ENCODE results near the gene ADCK1. TPM values are rescaled to one million over a fixed set of nuclear protein-coding genes. Genes with fewer than 3 reads are reported as not detected.

ADCK1 gene
- total and polyA plus RNA-seq, 2 of the 13 experiments (the other 11 are each of a cell fraction or from before 2014, with no cell fraction given), result 3.9 to 6.3 TPM

DNA sequence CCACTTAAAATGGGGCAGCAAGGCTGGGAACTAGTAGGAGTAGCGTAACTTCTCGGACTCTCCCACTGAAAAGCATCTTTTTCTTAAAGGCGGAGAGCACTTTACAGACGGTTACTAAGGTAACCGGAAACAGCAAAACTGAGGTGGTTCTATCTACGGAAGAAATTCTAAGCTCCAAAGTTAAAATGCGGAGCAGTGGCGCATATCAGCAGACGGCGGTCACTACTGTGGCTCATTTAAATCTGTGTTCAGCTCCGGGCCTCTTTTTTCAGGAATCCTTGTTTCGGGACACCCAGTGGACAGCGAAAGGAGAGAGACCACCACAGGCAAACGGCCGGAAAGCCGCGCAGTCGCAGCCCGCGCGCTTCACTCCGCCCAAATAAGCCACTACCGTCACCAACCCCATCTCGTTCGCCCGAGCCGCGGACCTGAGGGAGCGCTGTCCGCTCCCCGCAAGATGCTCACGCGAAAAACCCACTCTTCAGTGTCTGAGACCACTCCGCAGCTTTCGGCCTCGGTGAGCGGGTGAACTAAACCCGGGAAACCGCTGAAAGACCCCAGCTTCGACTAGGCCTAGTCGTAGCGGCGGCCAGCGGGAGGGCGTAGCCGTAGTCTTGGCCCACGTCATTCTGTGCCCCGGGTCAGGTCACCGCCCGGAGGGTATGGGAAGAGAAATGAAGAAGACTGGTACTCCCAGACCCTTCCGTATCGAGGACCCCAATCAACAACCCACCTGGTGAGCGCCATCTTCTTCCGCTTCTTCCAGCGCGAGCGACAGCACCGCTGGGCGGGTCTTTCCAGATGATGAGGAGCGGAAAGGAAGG lies 39.3 kb upstream of the ADCK1 start, which contains the start of gene SNW1 (continued):
- TF ChIP-seq ZNF790 (CRISPR knock-in tag; IDR thresholded peaks at IDR 0.05; ENCODE audit: borderline replicate concordance) (no peak), ZBTB1 (CRISPR knock-in tag; IDR thresholded peaks at IDR 0.05; ENCODE audit: borderline replicate concordance) (no peak), ZNF564 (CRISPR knock-in tag; IDR thresholded peaks at IDR 0.05) (no peak), SATB2 (CRISPR knock-in tag; IDR thresholded peaks at IDR 0.05) (no peak), ZNF670 (CRISPR knock-in tag; IDR thresholded peaks at IDR 0.05; ENCODE audit: borderline replicate concordance) (no peak), ZNF652 (CRISPR knock-in tag; IDR thresholded peaks at IDR 0.05; ENCODE audit: borderline replicate concordance, low read depth) (0 out of 2 replicates have a peak, but pooled peaks have one; percentile 11), ZNF550 (CRISPR knock-in tag; IDR thresholded peaks at IDR 0.05; ENCODE audit: borderline replicate concordance) (no peak), NCOA2 (CRISPR knock-in tag; IDR thresholded peaks at IDR 0.05) (peak; percentile 36; the same call in 1 of the 2 replicates), KLF12 (CRISPR knock-in tag; IDR thresholded peaks at IDR 0.05; ENCODE audit: borderline replicate concordance) (no peak), MIER2 (CRISPR knock-in tag; IDR thresholded peaks at IDR 0.05) (peak; percentile 16; the same call in 1 of the 2 replicates), ZNF329 (CRISPR knock-in tag; IDR thresholded peaks at IDR 0.05; ENCODE audit: low read depth) (no peak), GABPA (IDR thresholded peaks at IDR 0.05; ENCODE audit: low read depth, low read length) (peak; percentile 62), GABPA (CRISPR knock-in tag; IDR thresholded peaks at IDR 0.05; ENCODE audit: low read depth) (peak; percentile 92), CBX5 (CRISPR knock-in tag; IDR thresholded peaks at IDR 0.05; ENCODE audit: borderline replicate concordance) (0 out of 2 replicates have a peak, but pooled peaks have one; percentile 49), ATM (IDR thresholded peaks at IDR 0.05; ENCODE audit: borderline replicate concordance) (no peak), ZNF614 (CRISPR knock-in tag; IDR thresholded peaks at IDR 0.05; ENCODE audit: borderline replicate concordance) (peak; percentile 39; the same call in 1 of the 2 replicates), ZNF510 (CRISPR knock-in tag; IDR thresholded peaks at IDR 0.05; ENCODE audit: low read depth) (no peak), ZNF598 (CRISPR knock-in tag; IDR thresholded peaks at IDR 0.05; ENCODE audit: borderline replicate concordance) (peak; percentile 82; the same call in 1 of the 2 replicates), ZNF567 (CRISPR knock-in tag; IDR thresholded peaks at IDR 0.05; ENCODE audit: borderline replicate concordance) (no peak), ATF1 (CRISPR knock-in tag; IDR thresholded peaks at IDR 0.05) (no peak), ZNF317 (CRISPR knock-in tag; IDR thresholded peaks at IDR 0.05) (peak; percentile 66; the same call in 1 of the 2 replicates), AGO1 (IDR thresholded peaks at IDR 0.05; ENCODE audit: low read depth, low read length, poor library complexity, severe bottlenecking) (no peak), MYC (CRISPR knock-in tag; IDR thresholded peaks at IDR 0.05; ENCODE audit: borderline replicate concordance) (peak; percentile 53; the same call in 1 of the 2 replicates)
- TF ChIP-seq, protein P1, sequence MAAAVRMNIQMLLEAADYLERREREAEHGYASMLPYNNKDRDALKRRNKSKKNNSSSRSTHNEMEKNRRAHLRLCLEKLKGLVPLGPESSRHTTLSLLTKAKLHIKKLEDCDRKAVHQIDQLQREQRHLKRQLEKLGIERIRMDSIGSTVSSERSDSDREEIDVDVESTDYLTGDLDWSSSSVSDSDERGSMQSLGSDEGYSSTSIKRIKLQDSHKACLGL (CRISPR knock-in tag; IDR thresholded peaks at IDR 0.05), result peak; percentile 79; the same call in 1 of the 2 replicates
- TF ChIP-seq, protein P2, sequence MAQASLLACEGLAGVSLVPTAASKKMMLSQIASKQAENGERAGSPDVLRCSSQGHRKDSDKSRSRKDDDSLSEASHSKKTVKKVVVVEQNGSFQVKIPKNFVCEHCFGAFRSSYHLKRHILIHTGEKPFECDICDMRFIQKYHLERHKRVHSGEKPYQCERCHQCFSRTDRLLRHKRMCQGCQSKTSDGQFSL (CRISPR knock-in tag; IDR thresholded peaks at IDR 0.05), result no peak
- TF ChIP-seq, protein P3, sequence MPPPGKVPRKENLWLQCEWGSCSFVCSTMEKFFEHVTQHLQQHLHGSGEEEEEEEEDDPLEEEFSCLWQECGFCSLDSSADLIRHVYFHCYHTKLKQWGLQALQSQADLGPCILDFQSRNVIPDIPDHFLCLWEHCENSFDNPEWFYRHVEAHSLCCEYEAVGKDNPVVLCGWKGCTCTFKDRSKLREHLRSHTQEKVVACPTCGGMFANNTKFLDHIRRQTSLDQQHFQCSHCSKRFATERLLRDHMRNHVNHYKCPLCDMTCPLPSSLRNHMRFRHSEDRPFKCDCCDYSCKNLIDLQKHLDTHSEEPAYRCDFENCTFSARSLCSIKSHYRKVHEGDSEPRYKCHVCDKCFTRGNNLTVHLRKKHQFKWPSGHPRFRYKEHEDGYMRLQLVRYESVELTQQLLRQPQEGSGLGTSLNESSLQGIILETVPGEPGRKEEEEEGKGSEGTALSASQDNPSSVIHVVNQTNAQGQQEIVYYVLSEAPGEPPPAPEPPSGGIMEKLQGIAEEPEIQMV (CRISPR knock-in tag; IDR thresholded peaks at IDR 0.05; ENCODE audit: low read depth), result peak; percentile 45; the same call in 1 of the 2 replicates
- TF ChIP-seq, protein P4, sequence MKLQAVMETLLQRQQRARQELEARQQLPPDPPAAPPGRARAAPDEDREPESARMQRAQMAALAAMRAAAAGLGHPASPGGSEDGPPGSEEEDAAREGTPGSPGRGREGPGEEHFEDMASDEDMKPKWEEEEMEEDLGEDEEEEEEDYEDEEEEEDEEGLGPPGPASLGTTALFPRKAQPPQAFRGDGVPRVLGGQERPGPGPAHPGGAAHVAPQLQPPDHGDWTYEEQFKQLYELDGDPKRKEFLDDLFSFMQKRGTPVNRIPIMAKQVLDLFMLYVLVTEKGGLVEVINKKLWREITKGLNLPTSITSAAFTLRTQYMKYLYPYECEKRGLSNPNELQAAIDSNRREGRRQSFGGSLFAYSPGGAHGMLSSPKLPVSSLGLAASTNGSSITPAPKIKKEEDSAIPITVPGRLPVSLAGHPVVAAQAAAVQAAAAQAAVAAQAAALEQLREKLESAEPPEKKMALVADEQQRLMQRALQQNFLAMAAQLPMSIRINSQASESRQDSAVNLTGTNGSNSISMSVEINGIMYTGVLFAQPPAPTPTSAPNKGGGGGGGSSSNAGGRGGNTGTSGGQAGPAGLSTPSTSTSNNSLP (IDR thresholded peaks at IDR 0.05; ENCODE audit: low read depth, low read length), result no peak

Data from HepG2 (cell line).